Activated CD4-positive, alpha-beta T cell treated with anti-CD3 and anti-CD28 coated beads, Interleukin-2, Interleukin-4, amounts not matched to agents 100 ng/mL and 50 ng/mL, durations not matched to agents 16 hours and 8 hours (primary cell): Measurements from ENCODE around the gene ADAT2.
A peak's percentile ranks its signal among the peaks of the same experiment; 100 is the strongest.

Experiments used
- DNase-seq: peaks from one replicate; pipeline ENCODE4 v3.0.0-alpha.2; 2020; ENCODE audit warnings: low spot score

Gene ADAT2

DNA sequence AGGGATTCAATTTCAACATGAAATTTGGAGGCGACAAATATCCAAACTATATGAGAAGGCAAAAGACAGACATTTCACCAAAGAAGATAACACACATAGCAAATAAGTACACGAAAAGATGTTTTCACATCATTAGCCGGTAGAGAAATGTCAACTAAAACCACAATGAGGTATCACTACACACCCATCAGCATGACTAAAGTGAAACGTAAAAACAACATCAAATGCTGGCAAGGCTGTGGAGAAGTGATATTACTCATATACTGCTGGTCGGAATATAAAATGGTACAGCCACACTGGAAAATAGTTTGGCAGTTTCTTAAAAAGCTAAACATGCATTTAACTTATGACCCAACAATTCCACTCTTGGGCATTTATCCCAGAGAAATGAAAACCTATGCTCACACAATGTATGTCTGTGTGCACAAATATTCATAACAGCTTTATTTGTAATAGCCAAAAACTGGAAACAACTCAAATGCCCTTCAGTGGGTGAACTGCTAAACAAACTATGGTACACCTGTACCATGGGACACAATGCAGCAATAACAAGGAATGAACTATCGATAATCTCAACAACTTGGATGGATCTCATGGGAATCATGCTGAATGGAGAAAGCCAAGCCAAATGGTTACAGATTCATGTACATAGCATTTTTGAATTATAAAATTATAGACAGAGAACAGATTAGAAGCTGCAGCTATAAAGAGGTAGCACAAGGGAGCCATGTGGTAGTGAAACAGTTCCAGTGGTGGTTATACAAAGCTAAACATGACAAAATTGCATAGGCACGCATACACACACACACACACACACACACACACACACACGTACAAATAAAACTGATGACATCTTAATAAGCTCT is 8.6 kb downstream of the ADAT2 start:
- peak; percentile 78 for DNase-seq

DNA sequence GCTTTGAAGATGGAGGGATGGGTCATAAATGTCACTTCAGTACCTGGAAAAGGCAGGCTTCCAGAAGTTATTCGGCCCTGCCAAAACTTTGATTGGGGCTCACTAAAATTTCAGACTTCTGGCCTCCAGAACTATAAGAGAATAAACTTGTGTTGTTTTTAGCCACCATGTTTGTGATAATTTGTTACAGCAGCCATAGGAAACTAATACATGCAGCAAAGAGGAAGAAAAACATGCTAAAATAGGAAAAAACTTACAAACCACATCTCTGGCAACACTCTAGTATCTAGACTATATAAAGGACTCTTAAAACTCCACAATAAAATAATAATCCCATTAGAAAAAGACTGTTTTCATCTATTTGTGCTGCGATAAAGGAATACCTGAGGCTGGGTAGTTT is 9.5 kb downstream of the ADAT2 start:
- no peak for DNase-seq

DNA sequence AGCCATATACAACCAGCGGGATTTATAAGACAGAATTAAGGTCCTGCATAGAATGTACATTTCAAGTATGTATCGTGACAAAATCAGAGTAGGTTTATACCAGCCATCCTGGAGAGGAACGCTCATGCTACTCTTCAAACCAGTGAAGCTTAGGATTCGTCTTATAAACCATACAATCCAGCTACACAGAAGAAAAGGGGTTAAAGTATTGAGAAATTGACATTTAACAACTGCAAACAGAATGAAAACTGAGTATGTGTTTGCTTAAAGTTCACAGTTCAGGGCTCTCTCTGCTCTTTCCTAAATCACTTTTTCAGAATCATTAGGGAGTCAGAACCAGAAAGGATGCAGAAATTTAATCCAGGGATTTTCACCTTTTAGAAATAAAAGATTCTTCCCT is 17.9 kb downstream of the ADAT2 start:
- no peak for DNase-seq

DNA sequence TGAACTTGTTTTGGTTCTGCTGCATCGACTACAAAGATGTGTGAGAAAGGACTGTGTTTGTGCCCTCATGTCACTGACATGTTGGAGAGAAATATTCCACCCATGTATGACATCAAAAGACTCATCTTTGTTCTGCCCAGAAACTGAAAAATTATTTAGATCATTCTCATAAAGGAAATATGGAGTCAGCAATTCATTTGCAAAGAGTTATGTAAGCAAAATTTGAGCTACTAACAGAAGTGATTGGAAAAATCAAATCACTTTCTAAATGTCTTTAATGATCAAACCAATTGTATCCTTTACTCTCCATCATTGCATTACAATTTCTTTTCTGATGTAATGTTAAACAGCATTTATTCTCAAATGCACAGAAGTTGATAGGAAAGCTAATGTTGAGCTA is 19.3 kb downstream of the ADAT2 start:
- DNase-seq, result no peak

DNA sequence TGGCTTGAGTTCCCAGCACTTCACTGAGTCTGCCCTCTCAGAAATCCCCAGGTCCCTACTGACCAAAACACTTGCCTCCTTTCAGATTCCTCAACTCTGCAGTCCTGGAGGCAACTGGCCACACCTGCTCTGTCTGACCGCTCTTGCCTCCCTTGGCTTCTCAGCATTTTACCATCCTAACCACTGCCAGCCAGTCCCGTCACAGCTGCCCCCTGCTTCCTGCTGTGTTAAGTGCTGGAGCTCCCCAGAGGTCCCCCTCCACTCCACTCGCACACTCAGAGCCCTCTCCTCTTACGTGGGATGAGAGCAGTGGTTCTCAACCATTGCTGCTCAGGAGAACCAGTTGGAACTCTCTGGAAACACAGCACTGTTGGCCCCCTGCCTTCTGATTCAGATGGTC is 20.5 kb downstream of the ADAT2 start:
- DNase-seq, result no peak

DNA sequence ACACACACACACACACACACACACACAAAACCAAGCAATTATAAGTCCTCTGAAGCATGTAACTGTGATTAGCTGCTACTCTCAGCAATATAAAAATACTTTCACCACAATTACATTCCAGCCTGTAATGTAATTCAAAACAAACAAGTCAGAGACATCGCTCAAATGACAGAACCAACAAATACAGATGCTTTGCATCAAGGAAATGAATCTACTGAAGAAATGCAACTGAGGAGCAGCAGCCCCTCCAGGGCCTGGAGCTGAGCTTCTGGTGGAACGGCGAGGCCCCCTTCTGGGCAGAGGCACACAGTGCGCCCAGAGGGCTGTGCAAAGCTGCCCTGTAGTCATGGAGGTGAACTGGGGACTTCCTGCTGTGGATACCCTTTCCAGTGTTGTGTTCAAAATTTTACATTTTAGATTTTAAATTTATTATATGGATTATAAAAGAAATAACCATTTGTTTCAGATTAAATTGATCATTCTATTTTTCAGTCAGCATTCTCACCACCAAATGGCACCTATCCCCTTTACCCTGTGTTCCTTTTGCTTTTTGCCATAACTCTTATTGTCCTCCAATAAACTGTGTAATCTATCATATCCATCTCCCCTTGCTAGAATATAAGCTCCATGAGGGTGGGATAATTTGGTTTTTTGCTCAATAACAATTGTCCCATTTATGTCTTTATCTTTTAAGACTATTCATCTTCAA is 23.2 kb downstream of the ADAT2 start:
- DNase-seq, result peak; percentile 70

DNA sequence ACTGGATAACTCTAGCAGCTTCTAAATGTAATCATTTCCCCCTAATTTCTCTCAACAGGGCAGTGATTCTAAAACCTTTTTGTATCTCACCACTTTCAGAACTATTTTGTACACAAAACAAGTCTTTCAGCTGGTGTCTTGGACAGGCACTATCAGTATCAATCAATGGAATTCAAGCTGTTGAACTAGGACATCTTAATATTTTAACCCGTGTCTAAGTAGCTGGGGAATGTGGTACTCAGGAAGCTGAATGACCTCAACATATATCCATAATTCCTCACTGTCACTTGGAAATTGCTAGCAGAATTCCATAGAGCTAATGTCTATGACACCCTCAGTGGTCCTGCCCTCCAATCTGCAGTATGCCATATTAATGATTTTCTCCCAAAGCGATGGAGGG is 24.5 kb downstream of the ADAT2 start:
- no peak for DNase-seq

DNA sequence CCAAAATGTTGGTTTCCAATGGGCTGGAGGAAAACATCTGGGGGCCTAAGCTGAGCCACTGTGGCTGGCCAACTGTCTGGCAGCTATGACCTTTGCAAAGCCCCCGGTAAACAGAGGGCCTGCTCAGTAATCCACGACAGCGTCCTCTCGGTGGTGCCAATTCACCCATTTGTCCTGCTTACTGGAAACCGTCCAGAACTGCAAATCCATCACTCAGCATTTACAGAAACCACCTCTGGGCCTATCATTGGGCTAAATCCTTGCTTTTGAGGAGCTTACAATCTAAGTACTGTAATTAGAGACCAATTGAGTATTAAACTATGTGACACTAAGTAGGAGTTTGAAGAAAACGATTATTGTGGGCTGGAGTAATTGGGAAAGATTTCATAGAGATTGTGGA is 31.0 kb downstream of the ADAT2 start:
- DNase-seq, result no peak

DNA sequence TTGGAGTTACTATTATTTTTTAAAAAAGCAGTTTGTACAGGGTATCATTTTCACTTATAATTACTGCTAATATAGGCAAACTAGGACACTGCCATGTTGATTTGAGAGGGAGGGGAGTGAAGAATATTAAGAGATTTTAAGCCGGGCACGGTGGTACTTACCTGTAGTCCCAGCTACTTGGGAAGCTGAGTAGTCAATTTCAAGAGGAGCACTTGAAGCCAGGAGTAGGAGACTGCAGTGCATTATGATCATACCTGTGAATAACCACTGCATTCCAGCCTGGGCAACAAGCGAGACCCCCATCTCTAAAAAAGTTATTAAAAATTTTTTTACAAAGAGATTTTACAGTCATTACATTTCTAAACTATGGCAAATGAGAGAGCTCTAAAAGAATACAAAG is 35.7 kb downstream of the ADAT2 start:
- DNase-seq, result no peak

DNA sequence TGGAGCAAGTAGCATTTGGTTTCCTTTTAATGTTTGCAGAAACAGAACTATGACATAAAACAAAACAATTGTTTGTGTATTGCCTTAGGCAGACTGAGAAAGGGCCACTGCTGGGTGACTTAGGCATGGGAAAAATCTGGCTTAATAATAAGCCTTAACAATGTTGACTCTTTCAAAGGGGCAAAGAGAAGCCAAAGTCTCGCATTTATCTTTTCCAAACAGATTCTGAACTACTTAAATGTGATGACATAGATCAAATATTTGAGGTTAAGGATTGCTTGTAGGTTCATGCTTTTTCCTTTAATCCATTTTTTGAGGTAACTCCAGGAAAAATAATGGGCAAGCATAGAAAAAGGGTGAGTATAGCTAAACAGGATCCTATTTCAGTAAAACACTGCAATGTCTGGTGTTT is 39.6 kb downstream of the ADAT2 start:
- no peak for DNase-seq

DNA sequence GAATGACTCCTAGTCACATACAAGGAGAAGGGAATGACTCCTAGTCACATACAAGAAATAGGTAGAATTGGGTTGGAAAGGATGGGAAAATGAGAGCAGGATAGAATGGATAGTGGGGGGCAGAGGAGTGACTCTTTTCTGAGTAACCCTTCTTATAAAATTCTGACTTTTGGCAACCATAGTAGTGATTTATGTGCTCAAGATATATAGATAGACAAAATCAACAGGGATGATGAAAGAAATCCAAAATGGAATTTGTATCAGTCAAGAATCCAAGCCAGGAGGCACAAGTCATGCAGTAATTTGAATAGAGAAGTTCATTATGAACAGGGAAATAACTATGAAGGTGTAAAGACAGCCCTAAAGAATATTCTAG is 41.7 kb downstream of the ADAT2 start:
- no peak for DNase-seq

DNA sequence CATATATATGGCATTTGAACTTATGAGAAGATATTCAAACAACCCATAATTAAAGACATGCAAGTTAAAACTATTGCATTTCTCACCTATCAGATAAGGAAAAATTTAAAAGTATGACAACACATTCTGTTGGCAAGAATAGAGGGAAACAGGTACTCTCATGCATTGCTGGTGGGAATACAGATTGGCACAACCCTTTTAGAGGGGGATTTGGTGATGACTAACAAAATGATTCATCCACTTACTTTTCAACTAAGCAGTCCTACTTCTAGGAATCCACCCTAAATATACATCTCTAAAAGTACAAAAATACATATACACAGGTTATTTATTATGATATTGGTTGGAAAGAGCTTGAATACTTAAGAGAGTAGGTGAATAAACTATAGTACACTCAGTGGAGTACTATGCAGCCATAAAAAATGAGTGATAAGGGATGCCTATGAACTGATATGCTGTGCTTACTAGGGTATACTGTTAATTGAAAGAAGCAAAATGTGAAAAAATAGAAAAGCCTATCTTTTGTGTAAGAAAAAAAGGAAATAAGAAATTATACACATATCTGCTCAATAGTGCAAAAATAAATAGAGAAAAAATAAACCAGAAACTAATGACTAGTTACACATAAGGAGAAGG is 42.2 kb downstream of the ADAT2 start:
- DNase-seq, result no peak

DNA sequence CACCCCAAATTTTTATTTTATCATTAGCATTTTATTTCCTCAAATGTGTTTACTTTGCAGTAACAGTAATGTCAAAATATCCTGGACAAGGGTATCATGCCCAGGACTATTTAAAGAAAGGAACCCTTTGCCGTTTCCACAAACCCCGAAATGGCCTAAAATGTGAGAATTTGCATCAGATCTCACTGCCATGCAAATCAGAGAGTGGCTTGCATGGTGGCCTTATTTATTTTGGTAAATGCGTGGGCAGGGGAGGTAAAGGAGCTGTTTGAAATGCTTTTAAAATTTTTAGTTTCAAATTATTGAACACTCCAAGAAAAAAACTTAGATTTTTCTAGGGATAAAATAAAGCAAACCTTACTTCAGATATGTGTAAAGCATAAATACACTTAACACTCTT is 43.8 kb downstream of the ADAT2 start:
- DNase-seq, result no peak

DNA sequence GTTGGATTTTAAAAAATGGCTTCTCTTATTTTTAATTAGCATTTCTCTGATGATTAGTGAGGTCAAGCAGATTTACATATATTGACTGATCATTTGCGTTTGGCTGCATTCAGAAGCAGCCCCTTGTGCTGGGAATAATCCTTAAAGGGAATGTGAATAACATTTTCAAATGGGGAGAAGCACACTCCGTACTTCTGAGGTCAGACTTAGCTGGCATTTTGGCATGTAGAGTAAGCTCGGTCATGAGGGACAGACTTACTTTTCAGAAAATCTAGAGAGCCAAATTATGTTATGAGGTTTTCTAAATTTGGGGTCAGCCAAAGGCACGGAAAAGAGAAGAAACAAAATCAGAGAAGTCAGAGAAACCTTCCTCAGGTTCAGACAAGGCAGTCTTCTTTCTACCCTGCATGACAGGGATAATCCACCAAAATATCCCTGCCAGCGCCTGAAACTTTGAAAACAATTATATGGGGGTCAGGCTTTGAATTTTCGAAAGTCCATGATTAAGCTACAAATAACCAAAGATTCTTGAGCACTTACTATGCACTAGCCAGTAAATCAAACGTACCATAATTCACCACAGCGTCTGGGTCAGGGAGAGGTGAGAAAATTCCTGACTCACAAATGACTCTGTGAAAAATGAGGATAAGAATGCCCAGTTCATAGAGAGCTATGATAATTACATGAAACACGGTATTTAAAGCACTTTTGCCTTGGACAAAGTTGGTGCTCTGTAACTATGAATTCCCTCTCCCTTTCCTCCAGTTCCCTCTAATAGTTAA is 44.9 kb downstream of the ADAT2 start:
- no peak for DNase-seq

DNA sequence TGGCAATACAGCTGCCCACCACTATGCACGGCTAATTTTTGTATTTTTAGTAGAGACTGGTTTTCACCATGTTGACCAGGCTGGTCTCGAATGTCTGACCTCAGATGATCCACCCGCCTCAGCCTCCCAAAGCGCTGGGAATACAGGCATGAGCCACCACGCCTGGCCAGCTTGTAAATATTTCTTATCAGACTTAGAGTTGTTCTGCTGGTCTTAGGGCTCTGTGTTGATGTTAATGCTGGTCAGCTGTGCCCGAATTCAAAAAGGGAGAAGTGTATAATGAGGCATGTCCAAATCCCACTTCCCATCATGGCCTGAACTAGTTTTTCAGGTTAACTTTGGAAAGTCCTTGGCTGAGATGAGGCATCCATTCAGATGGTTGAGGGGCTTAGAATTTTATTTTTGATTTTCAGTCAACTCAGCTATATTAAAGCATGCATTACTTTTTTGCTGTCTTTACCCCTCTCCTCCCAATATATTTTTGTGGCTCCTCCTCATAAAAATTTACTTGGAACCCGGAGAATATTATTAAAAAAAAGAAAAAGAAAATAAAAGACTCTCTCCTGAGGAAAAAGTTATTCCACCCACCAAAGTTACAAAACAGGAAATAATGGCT is 47.7 kb downstream of the ADAT2 start:
- no peak for DNase-seq

DNA sequence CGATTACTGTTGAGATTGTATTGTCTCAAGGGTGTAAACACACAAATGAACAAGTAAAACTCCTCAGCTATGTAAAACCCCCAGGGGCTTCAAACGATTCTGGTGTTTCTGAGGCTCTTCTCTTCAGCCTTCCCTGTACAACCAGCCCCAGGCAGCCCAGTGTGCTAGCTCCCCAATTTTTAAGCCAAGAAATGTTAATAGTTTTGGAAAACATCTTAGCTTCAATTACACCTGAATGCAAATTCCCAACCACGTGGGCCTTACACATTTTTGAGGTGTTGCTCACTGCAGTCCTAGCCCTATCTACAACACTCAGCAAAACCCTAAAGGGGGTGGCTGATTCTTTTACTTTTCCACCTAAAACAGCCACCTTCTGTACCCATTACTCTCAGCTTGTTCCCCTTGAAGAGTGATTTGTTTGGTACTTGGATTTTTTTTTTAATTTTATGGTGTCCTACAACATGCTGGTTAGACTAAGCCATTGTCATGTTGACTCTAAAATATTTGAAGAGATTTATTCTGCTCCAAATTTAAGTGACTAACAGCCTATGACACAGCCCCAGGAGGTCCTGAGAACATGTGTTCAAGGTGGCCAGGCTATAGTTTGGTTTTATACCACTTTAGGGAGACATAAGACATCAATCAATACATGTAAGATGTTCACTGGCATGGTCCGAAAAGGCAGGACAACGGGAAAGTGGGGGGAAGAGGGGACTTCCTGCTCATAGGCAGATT is 48.7 kb downstream of the ADAT2 start:
- DNase-seq, result no peak

DNA sequence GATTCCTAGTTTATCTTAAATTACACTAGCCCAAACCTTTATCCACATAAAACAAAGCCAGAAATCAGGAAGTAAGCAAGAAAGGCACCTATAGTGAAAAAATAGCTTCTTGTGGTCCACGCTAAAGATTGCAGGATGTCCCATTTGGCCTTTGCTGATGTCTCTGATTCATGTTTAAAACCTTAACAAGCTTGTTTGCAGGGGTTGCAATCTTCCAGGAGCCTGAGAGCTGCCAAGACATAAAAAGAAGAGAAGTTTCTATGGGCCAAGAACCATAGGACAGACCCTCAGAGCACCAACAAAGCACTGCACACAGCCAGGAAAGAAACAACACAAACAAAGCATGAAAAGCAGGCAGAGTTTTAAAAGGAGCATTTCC is 49.4 kb downstream of the ADAT2 start:
- no peak for DNase-seq

DNA sequence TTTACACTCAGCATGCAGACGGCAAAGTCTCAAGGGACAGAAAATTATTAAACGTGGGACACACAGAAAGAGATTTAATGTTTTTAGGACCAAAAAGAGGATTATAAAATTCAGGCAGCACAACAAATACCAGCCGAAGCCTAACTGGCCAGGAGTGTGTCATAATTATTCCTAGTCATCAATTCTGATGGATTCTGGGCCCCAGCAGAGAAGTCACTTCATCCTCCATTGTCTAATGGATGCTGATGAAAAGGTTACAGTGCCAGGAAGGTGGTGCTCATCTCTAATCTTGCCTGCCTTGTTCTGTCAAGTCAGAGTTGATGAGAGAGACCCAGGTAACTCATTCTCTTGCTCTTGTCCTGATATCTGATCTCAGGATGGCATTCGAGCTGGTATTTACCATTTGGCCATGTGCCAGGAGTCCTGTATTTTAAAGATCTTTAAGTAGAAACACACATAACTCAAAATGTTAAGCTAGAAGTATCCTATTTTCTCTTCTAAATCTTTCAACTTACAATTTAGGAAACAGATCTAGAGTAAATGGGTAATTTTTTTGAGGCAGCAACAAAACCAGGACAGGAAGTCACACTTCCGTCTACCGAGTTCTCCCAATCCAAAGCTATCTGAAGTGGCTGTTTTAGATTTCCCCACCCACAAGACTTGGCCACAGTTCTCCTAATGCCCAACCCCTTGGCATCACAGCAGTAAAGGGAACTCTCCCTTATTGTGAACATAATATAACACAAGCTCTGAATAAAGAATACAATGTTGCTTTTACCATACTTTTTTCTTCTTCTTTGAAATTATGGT is 50.0 kb downstream of the ADAT2 start:
- DNase-seq, result no peak

DNA sequence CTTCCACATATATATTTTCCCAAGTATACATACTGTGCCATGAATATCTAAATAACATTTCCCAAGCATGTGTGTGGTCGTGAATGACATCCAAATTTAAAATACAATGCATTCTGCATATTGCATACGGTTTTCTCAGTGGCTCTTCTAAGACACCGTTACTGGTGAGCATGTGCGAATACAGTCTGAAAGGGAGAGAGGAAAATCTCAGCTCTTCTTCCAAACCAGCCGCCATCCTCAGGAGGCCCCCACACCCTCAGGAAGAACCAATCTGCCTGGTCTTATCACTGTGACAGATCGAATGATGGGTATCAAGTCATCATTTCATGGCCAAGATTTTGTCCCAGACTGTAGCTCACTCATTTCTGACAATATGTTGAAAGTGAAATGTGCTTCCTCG is 50.7 kb downstream of the ADAT2 start:
- DNase-seq, result no peak

DNA sequence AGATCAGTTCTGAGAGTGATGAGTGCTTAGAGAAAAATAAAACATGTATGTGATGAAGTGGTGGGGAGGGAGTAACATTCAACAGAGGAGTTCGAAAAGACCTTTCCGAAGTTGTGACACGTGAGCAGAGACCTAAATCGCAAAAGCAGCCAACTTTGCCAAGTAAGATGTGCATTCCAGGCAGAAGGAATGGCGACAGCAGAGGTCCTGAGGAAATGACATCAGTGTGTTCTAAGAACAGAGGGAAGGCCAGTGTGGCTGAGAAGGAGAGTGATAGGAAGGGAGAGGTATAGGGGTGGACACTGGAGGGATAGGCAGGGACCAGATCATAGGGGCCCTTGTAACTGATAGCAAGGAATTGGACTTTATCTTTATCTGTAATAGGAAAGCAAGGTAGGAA is 51.3 kb downstream of the ADAT2 start:
- DNase-seq, result no peak
